GM12878 (cell line): ENCODE results near the gene CD244. TPM values are rescaled to one million over a fixed set of nuclear protein-coding genes. Genes with fewer than 3 reads are reported as not detected.
A peak's percentile ranks its signal among the peaks of the same experiment; 100 is the strongest.

Experiments used
- BHLHE40 ChIP-seq, 2 experiments: fragments of 450-650 bp in 1 of 2; IDR thresholded peaks; 2 replicates each; pipeline ENCODE4 v1.6.1; 2011 to 2017; ENCODE audit warnings: low read depth in 2 of 2, borderline replicate concordance in 1 of 2, improper control_type of control experiment in 1 of 2, low read length in 1 of 2, mild to moderate bottlenecking in 1 of 2
- CHD1 ChIP-seq: IDR thresholded peaks from 2 replicates; pipeline ENCODE4 v1.6.1; 2012; ENCODE audit warnings: low read depth, low read length, improper control_type of control experiment
- CTCF ChIP-seq, 3 experiments: IDR thresholded peaks in 2 of 3; conservative IDR thresholded peaks in 1 of 3; 2 replicates each; pipeline ENCODE4 v1.5.1; 2011; ENCODE audit warnings: low read depth in 3 of 3, low read length in 3 of 3, mild to moderate bottlenecking in 3 of 3, control low read depth in 2 of 3, moderate library complexity in 2 of 3, inconsistent platforms in 1 of 3, mixed read lengths in 1 of 3; ENCODE audit not compliant: control insufficient read depth in 2 of 3, insufficient read depth in 1 of 3; ENCODE audit errors: extremely low read depth in 1 of 3
- EED ChIP-seq: sonication (generic); IDR thresholded peaks from 2 replicates; pipeline ENCODE4 v1.6.1; 2016; ENCODE audit warnings: antibody characterized with exemption, low read depth
- PBX3 ChIP-seq: IDR thresholded peaks from 2 replicates; pipeline ENCODE4 v1.6.1; 2011; ENCODE audit warnings: mild to moderate bottlenecking, low read depth, low read length, moderate library complexity; ENCODE audit not compliant: insufficient replicate concordance
- POLR2A ChIP-seq: IDR thresholded peaks from 2 replicates; pipeline ENCODE4 v1.6.1; 2011; ENCODE audit warnings: low read depth, mild to moderate bottlenecking, low read length
- PRDM15 ChIP-seq: fragments of 450-650 bp; formaldehyde crosslinking; IDR thresholded peaks from 2 replicates; pipeline ENCODE4 v1.4.0; 2020; ENCODE audit warnings: mild to moderate bottlenecking, moderate library complexity
- RAD21 ChIP-seq: IDR thresholded peaks from 2 replicates; pipeline ENCODE4 v1.6.1; 2011; ENCODE audit warnings: mild to moderate bottlenecking, low read depth, low read length, moderate library complexity; ENCODE audit not compliant: insufficient read depth
- SMC3 ChIP-seq: IDR thresholded peaks from 2 replicates; pipeline ENCODE4 v1.6.1; 2011; ENCODE audit warnings: low read length, improper control_type of control experiment, borderline replicate concordance
- SPI1 ChIP-seq: IDR thresholded peaks from 2 replicates; pipeline ENCODE4 v1.6.1; 2011; ENCODE audit warnings: low read depth, mild to moderate bottlenecking, low read length, moderate library complexity, borderline replicate concordance; ENCODE audit not compliant: insufficient read depth
- SREBF1 ChIP-seq: IDR thresholded peaks from 2 replicates; pipeline ENCODE4 v1.6.1; 2012; ENCODE audit warnings: mild to moderate bottlenecking, low read length
- STAT1 ChIP-seq: fragments of 450-650 bp; conservative IDR thresholded peaks from 2 replicates; pipeline ENCODE4 v1.6.1; 2014; ENCODE audit warnings: antibody characterized with exemption, mild to moderate bottlenecking
- TARDBP ChIP-seq: IDR thresholded peaks from 2 replicates; pipeline ENCODE4 v1.6.1; 2016; ENCODE audit warnings: borderline replicate concordance
- ZBED1 ChIP-seq: IDR thresholded peaks from 2 replicates; pipeline ENCODE4 v1.6.1; 2016; ENCODE audit warnings: borderline replicate concordance
- ZNF384 ChIP-seq: IDR thresholded peaks from 2 replicates; pipeline ENCODE4 v1.6.1; 2012; ENCODE audit warnings: low read depth, mild to moderate bottlenecking, low read length, improper control_type of control experiment, borderline replicate concordance
- polyA plus RNA-seq, 11 experiments: library from polyadenylated mRNA; depleted of rRNA in 4 of 11; unstranded in 6 of 11; stranded (reverse) in 5 of 11; fragments of >200 nt; fragmentation: Nextera tagmentation in 4 of 11; fragmentation: Illumina TruSeq in 1 of 11; extraction: Ambion mirVana in 4 of 11; extraction: Trizol in 1 of 11; gene quantifications; 1 replicate in 1 of 11; 2 replicates in 10 of 11; pipeline versions ENCODE4 v1.2.1 to v1.2.3, GENCODE V29; 2011 to 2016; ENCODE audit warnings: inconsistent platforms in 2 of 11, missing spikeins in 2 of 11, low read depth in 1 of 11
- total RNA-seq, 4 experiments: library from RNA; depleted of rRNA in 3 of 4; stranded (reverse); fragments of >200 nt in 3 of 4; fragmentation: Illumina TruSeq in 1 of 4; extraction: Trizol in 1 of 4; gene quantifications; 2 replicates each; pipeline versions ENCODE4 v1.2.1 to v1.2.3, GENCODE V29; 2013 to 2021
- TF ChIP-seq, protein P1 (sequence below): fragments of 450-650 bp; IDR thresholded peaks from 2 replicates; pipeline ENCODE4 v1.6.1; 2018; ENCODE audit warnings: borderline replicate concordance, mild to moderate bottlenecking; ENCODE audit not compliant: partially characterized antibody

The CD244 gene
- total and polyA plus RNA-seq, 10 of the 15 experiments (the other 5 are each of a cell fraction or from before 2014, with no cell fraction given) = 0.24 to 13.6 (median 0.73) TPM

GRCh38 chr1:160834945-160835565 is 27.6 kb downstream of the CD244 start (continued):
- TF ChIP-seq SMC3 (peak; percentile 91), CTCF (IDR thresholded peaks at IDR 0.05 in 2 of 3, conservative IDR thresholded peaks at IDR 0.05 in 1 of 3; ENCODE audit: control insufficient read depth in 2 of 3, extremely low read depth in 1 of 3, insufficient read depth in 1 of 3, low read depth in 3 of 3, low read length in 3 of 3) (peak; percentile 60 to 75 (median 72)), ZNF384 (peak; percentile 94), TARDBP (no peak), ZBED1 (no peak), RAD21 (peak; percentile 94), SREBF1 (no peak), STAT1 (no peak), EED (no peak), SPI1 (no peak), CHD1 (no peak), BHLHE40 (IDR thresholded peaks at IDR 0.05; ENCODE audit: borderline replicate concordance in 1 of 2, low read depth in 2 of 2, low read length in 1 of 2) (no peak), PRDM15 (no peak), POLR2A (no peak), PBX3 (no peak)
- TF ChIP-seq, protein P1, sequence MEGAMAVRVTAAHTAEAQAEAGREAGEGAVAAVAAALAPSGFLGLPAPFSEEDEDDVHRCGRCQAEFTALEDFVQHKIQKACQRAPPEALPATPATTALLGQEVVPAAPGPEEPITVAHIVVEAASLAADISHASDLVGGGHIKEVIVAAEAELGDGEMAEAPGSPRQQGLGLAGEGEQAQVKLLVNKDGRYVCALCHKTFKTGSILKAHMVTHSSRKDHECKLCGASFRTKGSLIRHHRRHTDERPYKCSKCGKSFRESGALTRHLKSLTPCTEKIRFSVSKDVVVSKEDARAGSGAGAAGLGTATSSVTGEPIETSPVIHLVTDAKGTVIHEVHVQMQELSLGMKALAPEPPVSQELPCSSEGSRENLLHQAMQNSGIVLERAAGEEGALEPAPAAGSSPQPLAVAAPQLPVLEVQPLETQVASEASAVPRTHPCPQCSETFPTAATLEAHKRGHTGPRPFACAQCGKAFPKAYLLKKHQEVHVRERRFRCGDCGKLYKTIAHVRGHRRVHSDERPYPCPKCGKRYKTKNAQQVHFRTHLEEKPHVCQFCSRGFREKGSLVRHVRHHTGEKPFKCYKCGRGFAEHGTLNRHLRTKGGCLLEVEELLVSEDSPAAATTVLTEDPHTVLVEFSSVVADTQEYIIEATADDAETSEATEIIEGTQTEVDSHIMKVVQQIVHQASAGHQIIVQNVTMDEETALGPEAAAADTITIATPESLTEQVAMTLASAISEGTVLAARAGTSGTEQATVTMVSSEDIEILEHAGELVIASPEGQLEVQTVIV = no peak
